Measurements from ENCODE around the gene RBBP8. TPM values are rescaled to one million over a fixed set of nuclear protein-coding genes. Genes with fewer than 3 reads are reported as not detected.

RBBP8 gene
- total RNA-seq, 1 donor from 2014 or later: 19.3 TPM

GRCh38 chr18:23071285-23071684, 138.2 kb downstream of the RBBP8 start:
- DNase-seq (ENCODE audit: extremely low spot score, unreplicated experiment): no peak
- no peak for TF ChIP-seq CTCF (IDR thresholded peaks at IDR 0.05)
- Mint-ChIP-seq H3K9me3 (ENCODE audit: unreplicated experiment) (no peaks in the 10 kb centered on the region), H3K27me3 (ENCODE audit: unreplicated experiment) (no peaks in the 10 kb centered on the region), H3K27ac (ENCODE audit: unreplicated experiment) (no peak overlapping the region), H3K4me1 (ENCODE audit: unreplicated experiment) (peaks cover 4% of the 10 kb centered on the region), H3K36me3 (ENCODE audit: unreplicated experiment) (no peaks in the 10 kb centered on the region), H3K4me3 (ENCODE audit: unreplicated experiment) (no peak overlapping the region)

- Mint-ChIP-seq H3K4me1 (ENCODE audit: unreplicated experiment) (peaks cover 4% of the 10 kb centered on the region), H3K9me3 (ENCODE audit: unreplicated experiment) (no peaks in the 10 kb centered on the region)
Measured at GRCh38 chr18:23072079-23072478, 139.0 kb downstream of the RBBP8 start.

GRCh38 chr18:23073996-23074606, 141.0 kb downstream of the RBBP8 start:
- DNase-seq (ENCODE audit: extremely low spot score, unreplicated experiment): no peak
- H3K36me3 Mint-ChIP-seq (ENCODE audit: unreplicated experiment): no peaks in the 10 kb centered on the region
- H3K4me3 Mint-ChIP-seq (ENCODE audit: unreplicated experiment): no peak overlapping the region
- H3K9me3 Mint-ChIP-seq (ENCODE audit: unreplicated experiment): no peaks in the 10 kb centered on the region
- H3K4me1 Mint-ChIP-seq (ENCODE audit: unreplicated experiment): peaks cover 16% of the 10 kb centered on the region
- no peaks in the 10 kb centered on the region for H3K27me3 Mint-ChIP-seq (ENCODE audit: unreplicated experiment)
- no peak overlapping the region for H3K27ac Mint-ChIP-seq (ENCODE audit: unreplicated experiment)
- TF ChIP-seq CTCF (IDR thresholded peaks at IDR 0.05): no peak

More at GRCh38 chr18:23072079-23072478, 139.0 kb downstream of the RBBP8 start:
- no peak for DNase-seq (ENCODE audit: extremely low spot score, unreplicated experiment)
- no peaks in the 10 kb centered on the region for H3K27me3 Mint-ChIP-seq (ENCODE audit: unreplicated experiment)
- H3K4me3 Mint-ChIP-seq (ENCODE audit: unreplicated experiment): no peak overlapping the region
- no peak overlapping the region for H3K27ac Mint-ChIP-seq (ENCODE audit: unreplicated experiment)
- H3K36me3 Mint-ChIP-seq (ENCODE audit: unreplicated experiment): no peaks in the 10 kb centered on the region
- no peak for TF ChIP-seq CTCF (IDR thresholded peaks at IDR 0.05)

Other genes starting within 250 kb of the RBBP8 start
- gene CABLES1, start 202.2 kb downstream of the RBBP8 start, total RNA-seq: 50.9 and 51.2 TPM in 2 replicates

All from osteocyte (in vitro differentiated cells).